HPDE6-E6E7 (cell line): ENCODE results near the gene PLA1A.
A peak's percentile ranks its signal among the peaks of the same experiment; 100 is the strongest.
"Not testable (repeated sequence)": the region's sequence is repeated elsewhere in the genome, so short reads cannot be mapped to it uniquely, and the experiment has no call there.

Experiments used
- DNase-seq: peaks from one replicate; pipeline ENCODE4 v3.0.0; 2011; ENCODE audit warnings: missing footprints; ENCODE audit errors: extremely low spot score

The PLA1A gene

DNA sequence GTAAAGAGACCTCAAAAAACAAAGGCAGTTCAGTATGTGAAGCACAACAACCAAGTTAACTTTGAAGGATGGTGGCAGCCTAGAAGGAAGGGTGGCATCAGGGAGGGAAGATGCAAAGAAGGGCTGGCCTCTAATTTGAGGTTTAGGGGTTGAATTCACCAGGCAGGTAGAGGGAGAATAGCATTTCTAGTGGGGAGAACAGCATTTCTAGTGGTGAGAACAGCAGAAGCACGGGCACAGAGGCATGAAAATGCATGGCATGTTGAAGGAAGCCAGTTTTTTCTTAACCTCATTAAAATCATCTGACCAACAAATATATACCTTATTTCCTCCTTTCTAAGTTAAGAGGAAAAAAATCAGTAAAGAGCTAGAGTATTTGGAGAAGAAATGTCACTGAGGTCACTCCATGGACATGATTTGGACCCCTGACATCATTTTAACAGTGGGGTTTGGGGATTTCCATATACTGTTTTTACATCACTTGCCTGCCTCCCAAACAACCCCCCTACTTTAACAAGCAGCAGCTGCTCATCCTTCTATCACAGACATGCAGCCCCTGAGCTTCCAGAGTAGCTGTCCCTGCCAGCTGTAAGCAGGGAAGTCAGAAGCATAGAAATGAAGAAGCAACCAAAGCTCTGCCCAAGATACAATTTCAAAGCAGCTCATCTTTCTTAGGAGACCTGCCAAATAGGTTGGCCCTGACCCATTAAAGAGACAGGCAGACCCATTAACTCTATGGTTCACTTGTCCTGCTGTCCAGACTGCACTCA is 65.1 kb downstream of the PLA1A start:
- DNase-seq, result no peak

- no peak for DNase-seq
Measured at GRCh38 chr3:119663885-119664284, 66.2 kb downstream of the PLA1A start.

GRCh38 chr3:119664370-119664769 is 66.7 kb downstream of the PLA1A start:
- DNase-seq, result no peak

DNA sequence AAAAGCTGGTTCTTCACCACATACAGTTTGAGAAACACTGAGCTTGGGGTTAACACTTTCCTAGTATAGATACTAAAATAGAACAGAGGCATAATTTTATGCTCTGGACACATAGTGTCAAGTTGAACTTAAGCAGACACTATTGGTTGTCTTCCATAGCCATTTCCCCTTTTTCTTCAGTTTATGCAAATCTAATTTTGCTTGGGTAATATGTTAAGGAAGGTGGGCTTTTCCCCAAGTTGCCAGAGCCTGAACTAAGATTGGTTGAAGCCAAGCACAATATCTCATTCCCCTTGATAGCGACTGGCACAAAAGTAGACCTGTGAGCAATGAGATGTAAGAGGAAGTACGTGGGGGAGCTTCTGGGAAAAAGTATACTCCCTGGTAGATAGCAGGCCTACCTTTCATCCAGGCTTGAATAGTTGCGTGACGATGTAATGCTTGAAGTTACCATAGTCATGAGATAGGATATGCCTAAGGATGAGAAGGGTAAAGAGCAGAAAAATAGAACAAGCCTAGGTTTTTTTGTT is 67.2 kb downstream of the PLA1A start:
- DNase-seq, result no peak

- DNase-seq, result no peak
Measured at GRCh38 chr3:119665954-119666559, 68.4 kb downstream of the PLA1A start.

DNA sequence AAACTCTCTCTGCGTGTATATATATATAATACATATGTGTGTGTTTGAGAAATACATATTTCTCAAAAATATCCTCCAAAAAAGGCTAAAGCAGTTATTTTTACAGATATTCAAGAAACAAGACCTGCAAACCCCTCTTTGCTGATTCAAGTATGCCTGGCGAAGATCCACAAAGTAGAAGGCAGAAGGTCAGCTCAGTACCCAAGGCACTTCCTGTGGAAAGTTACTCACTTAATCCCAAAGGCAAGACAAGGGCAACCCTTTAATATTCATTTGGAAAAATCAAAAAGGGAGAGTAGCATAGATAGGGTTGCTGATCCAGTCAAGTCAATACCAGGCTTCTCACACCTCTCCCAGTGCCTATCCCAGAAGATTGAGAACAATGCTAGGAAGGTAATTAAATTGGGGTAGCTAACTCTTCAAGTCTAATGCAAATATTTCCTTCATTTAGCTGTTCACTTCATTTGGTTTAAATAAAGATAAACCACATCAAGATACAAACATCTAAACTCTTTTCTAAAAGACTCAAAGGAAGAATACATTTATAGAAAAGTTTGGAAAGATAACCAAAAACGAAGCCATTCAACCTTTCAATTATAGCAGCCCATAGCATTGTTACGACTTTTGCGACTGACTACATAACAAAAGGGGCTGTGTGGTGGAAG is 72.4 kb downstream of the PLA1A start:
- DNase-seq, result no peak

- no peak for DNase-seq
Measured at GRCh38 chr3:119672776-119673175, 75.1 kb downstream of the PLA1A start.

GRCh38 chr3:119673875-119674274 is 76.2 kb downstream of the PLA1A start:
- no peak for DNase-seq

DNA sequence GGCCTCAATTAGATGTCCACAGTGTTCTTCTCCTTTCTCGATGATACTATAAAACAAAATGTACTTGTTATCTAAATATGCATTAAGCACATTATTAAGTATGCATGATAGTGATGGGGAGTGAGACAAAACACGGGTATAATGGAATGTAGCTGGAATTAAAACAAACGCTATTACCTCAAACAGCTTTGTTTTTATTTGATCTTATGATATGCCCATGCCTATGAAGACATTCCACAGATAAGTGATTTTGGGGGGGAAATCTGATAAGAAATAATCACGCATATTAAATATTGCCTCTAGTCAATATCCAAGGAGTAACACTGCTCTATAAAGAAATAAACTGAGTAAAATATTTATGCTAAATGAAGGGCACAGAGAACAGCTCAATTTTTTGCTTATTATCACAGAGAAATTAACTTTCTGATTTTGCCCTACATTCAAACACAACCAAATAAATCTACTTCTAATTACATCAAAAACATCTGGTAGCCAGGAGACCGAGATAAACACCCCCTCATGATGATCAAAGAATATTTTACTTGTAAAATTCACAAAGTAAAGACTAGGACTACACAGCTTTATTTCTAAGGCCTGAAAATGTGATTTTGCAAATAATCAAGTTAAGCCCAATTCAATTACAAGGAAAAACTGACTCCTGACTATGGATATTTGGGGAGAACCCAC is 77.6 kb downstream of the PLA1A start:
- no peak for DNase-seq

DNA sequence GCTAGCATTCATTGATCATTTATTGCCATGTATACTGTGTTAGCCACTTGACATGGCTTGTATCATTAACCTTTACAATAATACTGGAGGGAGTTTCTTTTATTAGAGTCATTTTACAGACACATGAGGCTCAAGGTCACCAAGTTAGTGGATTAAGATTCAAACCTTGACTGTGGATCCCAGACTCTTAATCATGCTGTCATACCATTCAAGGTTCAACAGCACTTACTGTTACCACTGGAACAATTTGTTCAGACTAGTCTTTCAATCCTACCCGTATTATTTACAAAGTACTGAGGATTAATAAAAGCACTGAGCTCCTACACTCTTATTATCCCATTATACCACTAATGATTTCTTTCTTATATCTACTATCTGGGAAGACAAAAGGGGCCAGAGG is 78.3 kb downstream of the PLA1A start:
- no peak for DNase-seq

GRCh38 chr3:119676771-119677640 is 79.3 kb downstream of the PLA1A start, which contains the start of gene COX17:
COX17 (minus strand) TSS chr3:119677406; CDS start chr3:119677310, 96 bp downstream.
- DNase-seq, result peak; percentile 98

DNA sequence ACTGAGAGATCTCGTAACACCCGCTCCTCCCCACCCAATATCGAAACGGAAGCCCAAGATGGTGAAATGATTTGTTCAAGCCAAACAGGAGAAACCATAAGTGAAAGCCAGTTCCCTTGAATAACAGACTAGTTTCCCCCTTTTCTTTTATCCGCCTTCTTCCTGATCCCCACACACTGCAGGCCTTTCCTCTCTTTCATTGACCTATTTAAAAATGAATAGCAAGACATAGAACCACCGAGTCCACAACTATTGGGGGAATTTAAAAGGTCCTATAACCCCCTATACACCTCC is 79.9 kb downstream of the PLA1A start:
- DNase-seq, result no peak

DNA sequence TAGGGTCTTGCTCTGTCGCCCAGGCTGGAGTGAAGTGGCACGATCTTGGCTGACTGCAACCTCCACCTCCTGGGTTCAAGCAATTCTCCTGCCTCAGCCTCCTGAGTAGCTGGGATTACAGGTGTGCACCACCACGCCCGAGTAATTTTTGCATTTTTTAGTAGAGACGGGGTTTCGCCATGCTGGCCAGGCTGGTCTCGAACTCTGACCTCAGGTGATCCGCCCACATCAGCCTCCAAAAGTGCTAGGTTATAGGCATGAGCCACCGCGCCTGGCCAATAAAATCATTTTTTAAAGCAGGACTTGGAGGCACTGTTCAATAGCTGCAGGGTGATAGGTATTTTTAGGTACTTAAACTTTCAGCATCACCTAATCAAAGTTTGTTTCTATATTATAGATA is 80.5 kb downstream of the PLA1A start:
- DNase-seq, result not testable (repeated sequence)
